Sigmoid colon (tissue), 7 donors: ENCODE measurements around the gene CARS1. TPM values are rescaled to one million over a fixed set of nuclear protein-coding genes. Genes with fewer than 3 reads are reported as not detected.

ENCODE experiments used
- DNase-seq: peaks from one replicate; pipeline ENCODE4 v3.0.0-alpha.2; 2019
- H3K27ac ChIP-seq, 4 donors: fragments of 200-600 bp; sonication (generic); one replicate each; pipeline ENCODE4 v1.5.1; 2016 to 2019; ENCODE audit warnings: mild to moderate bottlenecking in 1 of 4
- H3K27me3 ChIP-seq, 3 donors: fragments of 200-600 bp; sonication (generic); one replicate each; pipeline ENCODE4 v1.5.1; 2019; ENCODE audit warnings: mild to moderate bottlenecking in 1 of 3
- H3K36me3 ChIP-seq, 4 donors: fragments of 200-600 bp; sonication (generic); one replicate each; pipeline ENCODE4 v1.5.1; 2016 to 2019
- H3K4me1 ChIP-seq, 4 donors: fragments of 200-600 bp; sonication (generic); one replicate each; pipeline ENCODE4 v1.5.1; 2017 to 2019
- H3K4me3 ChIP-seq, 4 donors: fragments of 200-600 bp; sonication (generic); one replicate each; pipeline ENCODE4 v1.5.1; 2017 to 2019; ENCODE audit warnings: mild to moderate bottlenecking in 2 of 4, moderate library complexity in 1 of 4
- H3K9me3 ChIP-seq, 4 donors: fragments of 200-600 bp in 3 of 4; sonication (generic) in 3 of 4; one replicate each; pipeline versions ENCODE4 v1.5.1 to v1.6.1; 2013 to 2019
- CTCF ChIP-seq, 4 experiments: fragments of 450-650 bp in 3 of 4; fragments of 200-600 bp in 1 of 4; IDR thresholded peaks; one replicate each; pipeline ENCODE4 v1.5.1; 2016 to 2019; ENCODE audit warnings: antibody characterized with exemption in 4 of 4, mild to moderate bottlenecking in 3 of 4, moderate library complexity in 2 of 4
- EP300 ChIP-seq, 4 donors: sonication (generic); formaldehyde crosslinking; IDR thresholded peaks; one replicate each; pipeline ENCODE4 v1.6.1; 2017; ENCODE audit warnings: antibody characterized with exemption in 4 of 4
- POLR2A ChIP-seq, 2 donors: fragments of 450-650 bp; IDR thresholded peaks; one replicate each; pipeline ENCODE4 v1.6.1; 2016; ENCODE audit warnings: antibody characterized with exemption in 2 of 2, mild to moderate bottlenecking in 2 of 2, moderate library complexity in 2 of 2
- POLR2AphosphoS5 ChIP-seq, 4 donors: sonication (generic); formaldehyde crosslinking; IDR thresholded peaks; one replicate each; pipeline ENCODE4 v1.6.1; 2017; ENCODE audit warnings: antibody characterized with exemption in 4 of 4
- WGBS, 2 donors: extraction: QIAGEN DNeasy Blood & Tissue Kit; methylation state at CpG; one replicate each; pipeline ENCODE4 v1.1.7; 2013; 5-methylcytosine and 5-hydroxymethylcytosine counted together
- intact Hi-C: fragments of 100-400 bp; cut with DNase I; formaldehyde crosslinking; loops from one replicate; pipeline ENCODE4 v1.15.1; 2023
- polyA plus RNA-seq, 3 donors: library from polyadenylated mRNA; stranded (reverse); fragments of 200-250 nt; gene quantifications; one replicate each; pipeline ENCODE4 v1.2.3, GENCODE V29; 2013
- total RNA-seq, 4 donors: library from RNA; depleted of rRNA; stranded (reverse); fragments of >200 nt; gene quantifications; one replicate each; pipeline ENCODE4 v1.1.0, GENCODE V29; 2016
- donor health status: healthy with polysubstance abuse.
- donor health status: Bipolar disorder and iron deficiency.
- donor health status: healthy.

Gene CARS1
- total and polyA plus RNA-seq, 7 donors: 21.0 to 57.1 (median 35.9) TPM

- no peak overlapping the region for H3K27ac ChIP-seq
- peaks cover 39 to 100% (median 69%) of the 10 kb centered on the region in 4 donors for H3K36me3 ChIP-seq
- 73 to 76% methylated on average over 6 of the region's 6 CpGs for WGBS, 2 donors
Observed at GRCh38 chr11:2968341-2968900, 88.8 kb downstream of the CARS1 start.

DNA sequence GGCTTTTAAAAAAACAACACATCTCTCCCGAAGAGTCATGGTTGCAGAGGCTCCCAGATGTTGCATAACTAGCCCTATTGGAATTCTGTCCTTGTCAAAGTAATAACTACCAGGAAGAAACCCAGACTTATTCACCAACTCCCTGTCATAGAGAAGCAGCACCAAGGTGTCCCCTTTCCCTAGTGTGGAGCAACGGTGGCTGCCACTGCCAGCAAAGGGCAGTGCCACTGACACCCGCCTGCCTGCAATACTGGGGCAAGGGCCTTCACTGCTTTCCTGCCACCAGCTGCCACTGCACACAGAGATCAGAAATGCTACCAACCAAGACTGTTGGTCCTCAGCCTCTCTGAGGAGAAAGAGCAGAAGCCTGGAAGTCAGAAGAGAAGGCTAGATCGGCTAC lies 92.4 kb downstream of the CARS1 start:
- Histone ChIP-seq H3K27ac (no peak overlapping the region), H3K4me1 (no peaks in the 10 kb centered on the region), H3K9me3 (no peaks in the 10 kb centered on the region), H3K27me3 (no peaks in the 10 kb centered on the region), H3K4me3 (no peak overlapping the region), H3K36me3 (peaks cover 24 to 91% (median 72%) of the 10 kb centered on the region in 4 donors)
- TF ChIP-seq EP300 (IDR thresholded peaks at IDR 0.05): no peak
- 84 to 92% methylated on average over 4 of the region's 4 CpGs for WGBS, 2 donors
- intact Hi-C loops: no loop called here
- DNase-seq: no peak

More at GRCh38 chr11:2968341-2968900, 88.8 kb downstream of the CARS1 start:
- intact Hi-C loops: no loop called here
- no peak for DNase-seq
- Histone ChIP-seq H3K4me3 (no peak overlapping the region), H3K27me3 (no peaks in the 10 kb centered on the region), H3K9me3 (no peaks in the 10 kb centered on the region), H3K4me1 (no peaks in the 10 kb centered on the region)
- no peak for TF ChIP-seq POLR2A (IDR thresholded peaks at IDR 0.05)
- TF ChIP-seq EP300 (IDR thresholded peaks at IDR 0.05): no peak
- TF ChIP-seq CTCF (IDR thresholded peaks at IDR 0.05): no peak
- no peak for TF ChIP-seq POLR2AphosphoS5 (IDR thresholded peaks at IDR 0.05)

- intact Hi-C loops: no loop called here
- WGBS, 2 donors: 88 to 96% methylated on average over 6 of the region's 6 CpGs
- Histone ChIP-seq H3K9me3 (no peaks in the 10 kb centered on the region), H3K4me3 (no peak overlapping the region), H3K27ac (no peak overlapping the region), H3K36me3 (peaks cover 17 to 91% (median 67%) of the 10 kb centered on the region in 4 donors), H3K4me1 (no peaks in the 10 kb centered on the region), H3K27me3 (no peaks in the 10 kb centered on the region)
- no peak for DNase-seq
- TF ChIP-seq EP300 (IDR thresholded peaks at IDR 0.05): no peak
- TF ChIP-seq POLR2A (IDR thresholded peaks at IDR 0.05): no peak
- no peak for TF ChIP-seq CTCF (IDR thresholded peaks at IDR 0.05)
- TF ChIP-seq POLR2AphosphoS5 (IDR thresholded peaks at IDR 0.05): no peak
Observed at GRCh38 chr11:2963761-2964160, 93.5 kb downstream of the CARS1 start.

- no peak for DNase-seq
- peaks cover 17 to 91% (median 66%) of the 10 kb centered on the region in 4 donors for H3K36me3 ChIP-seq
- intact Hi-C loops: no loop called here
- no peaks in the 10 kb centered on the region for H3K4me1 ChIP-seq
- 85 to 91% methylated on average over 7 of the region's 7 CpGs for WGBS, 2 donors
- H3K4me3 ChIP-seq: no peak overlapping the region
- H3K27ac ChIP-seq: no peak overlapping the region
- H3K9me3 ChIP-seq: no peaks in the 10 kb centered on the region
- TF ChIP-seq POLR2A (IDR thresholded peaks at IDR 0.05) (no peak), POLR2AphosphoS5 (IDR thresholded peaks at IDR 0.05) (no peak), CTCF (IDR thresholded peaks at IDR 0.05) (no peak), EP300 (IDR thresholded peaks at IDR 0.05) (no peak)
- H3K27me3 ChIP-seq: no peaks in the 10 kb centered on the region
Observed at GRCh38 chr11:2963112-2963754, 94.0 kb downstream of the CARS1 start.

GRCh38 chr11:2961080-2961479 lies 96.1 kb downstream of the CARS1 start:
- Histone ChIP-seq H3K4me3 (no peak overlapping the region), H3K36me3 (peaks cover 7 to 91% (median 69%) of the 10 kb centered on the region in 4 donors), H3K9me3 (no peaks in the 10 kb centered on the region), H3K27me3 (no peaks in the 10 kb centered on the region), H3K4me1 (no peaks in the 10 kb centered on the region), H3K27ac (no peak overlapping the region)
- WGBS, 2 donors: 72 to 75% methylated on average over 5 of the region's 5 CpGs
- no peak for DNase-seq
- TF ChIP-seq POLR2A (IDR thresholded peaks at IDR 0.05) (no peak), POLR2AphosphoS5 (IDR thresholded peaks at IDR 0.05) (no peak), EP300 (IDR thresholded peaks at IDR 0.05) (no peak), CTCF (IDR thresholded peaks at IDR 0.05) (no peak)
- intact Hi-C loops: no loop called here
